OCI-LY1 (cell line): Measurements from ENCODE around the gene CST3.
"Not testable (repeated sequence)": the region's sequence is repeated elsewhere in the genome, so short reads cannot be mapped to it uniquely, and the experiment has no call there.

Experiments used
- CTCF ChIP-seq: fragments of 200-600 bp; sonication (generic), shearing (Covaris generic); IDR thresholded peaks from 2 replicates; pipeline ENCODE4 v1.5.1; 2017; ENCODE audit warnings: mild to moderate bottlenecking, antibody characterized with exemption, low read length, moderate library complexity, mixed read lengths
- EZH2 ChIP-seq: fragments of 200-600 bp; sonication (generic), shearing (Covaris generic); IDR thresholded peaks from 2 replicates; pipeline ENCODE4 v1.8.0; 2017; ENCODE audit warnings: borderline replicate concordance, mixed run types, mild to moderate bottlenecking, antibody characterized with exemption, low read length, moderate library complexity, mixed read lengths

- not testable (repeated sequence) for TF ChIP-seq CTCF, EZH2
Observed at GRCh38 chr20:23659610-23659988, 21.8 kb upstream of the CST3 start.
